HL-60 (cell line): ENCODE data around the gene CHN2.

ENCODE experiments used
- DNase-seq, 2 experiments: peaks; one replicate each; pipeline ENCODE4 v3.0.0-alpha.2; 2010 to 2020; ENCODE audit warnings: low read depth in 1 of 2, low spot score in 1 of 2
- H3K27ac ChIP-seq: fragments of 250-450 bp; sonication (Bioruptor Pico); replicated peaks from 2 replicates; pipeline ENCODE4 v1.5.1; 2020; ENCODE audit warnings: mild to moderate bottlenecking, moderate library complexity
- H3K27me3 ChIP-seq: fragments of 250-450 bp; sonication (Bioruptor Pico); 2 replicates; pipeline ENCODE4 v1.5.1; 2021; ENCODE audit warnings: mild to moderate bottlenecking, moderate library complexity; ENCODE audit not compliant: insufficient read depth, poor library complexity, severe bottlenecking
- H3K4me3 ChIP-seq: replicated peaks from 2 replicates; pipeline ENCODE4 v1.5.1; 2011; ENCODE audit warnings: mild to moderate bottlenecking, control low read depth, low read length; ENCODE audit not compliant: insufficient read depth
- GABPA ChIP-seq: IDR thresholded peaks from 2 replicates; pipeline ENCODE4 v1.6.1; 2012; ENCODE audit warnings: low read depth
- POLR2AphosphoS5 ChIP-seq: IDR thresholded peaks from 2 replicates; pipeline ENCODE4 v1.6.1; 2012; ENCODE audit warnings: low read depth
- SPI1 ChIP-seq: IDR thresholded peaks from 2 replicates; pipeline ENCODE4 v1.6.1; 2012; ENCODE audit warnings: low read depth, mild to moderate bottlenecking, borderline replicate concordance
- TF ChIP-seq, protein P1 (sequence below): IDR thresholded peaks from 2 replicates; pipeline ENCODE4 v1.6.1; 2012; ENCODE audit warnings: low read depth; ENCODE audit not compliant: insufficient replicate concordance
- TF ChIP-seq, protein P2 (sequence below): IDR thresholded peaks from one replicate; pipeline ENCODE4 v1.5.1; 2011; ENCODE audit warnings: low read length, control low read depth, inconsistent platforms; ENCODE audit not compliant: insufficient read depth

The CHN2 gene

DNA sequence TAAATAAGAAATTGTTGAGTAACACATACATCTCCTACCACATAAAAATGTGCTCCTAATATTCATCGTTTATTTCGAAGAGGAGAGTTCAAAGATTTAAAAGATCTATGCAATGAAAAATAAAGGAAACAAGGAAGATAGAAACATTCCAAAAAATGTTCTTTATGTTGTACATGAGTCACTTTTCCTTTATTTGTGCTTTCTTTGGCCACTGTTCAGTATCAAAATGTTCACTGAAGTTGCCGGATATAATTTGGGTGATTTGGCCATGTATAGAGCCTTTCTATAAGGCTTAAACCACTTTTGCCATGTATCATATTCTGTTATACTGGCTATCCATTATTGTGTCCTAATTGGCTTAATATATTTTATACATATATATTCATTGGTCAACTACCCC, 306.1 kb downstream of the CHN2 start:
- TF ChIP-seq, protein P1, sequence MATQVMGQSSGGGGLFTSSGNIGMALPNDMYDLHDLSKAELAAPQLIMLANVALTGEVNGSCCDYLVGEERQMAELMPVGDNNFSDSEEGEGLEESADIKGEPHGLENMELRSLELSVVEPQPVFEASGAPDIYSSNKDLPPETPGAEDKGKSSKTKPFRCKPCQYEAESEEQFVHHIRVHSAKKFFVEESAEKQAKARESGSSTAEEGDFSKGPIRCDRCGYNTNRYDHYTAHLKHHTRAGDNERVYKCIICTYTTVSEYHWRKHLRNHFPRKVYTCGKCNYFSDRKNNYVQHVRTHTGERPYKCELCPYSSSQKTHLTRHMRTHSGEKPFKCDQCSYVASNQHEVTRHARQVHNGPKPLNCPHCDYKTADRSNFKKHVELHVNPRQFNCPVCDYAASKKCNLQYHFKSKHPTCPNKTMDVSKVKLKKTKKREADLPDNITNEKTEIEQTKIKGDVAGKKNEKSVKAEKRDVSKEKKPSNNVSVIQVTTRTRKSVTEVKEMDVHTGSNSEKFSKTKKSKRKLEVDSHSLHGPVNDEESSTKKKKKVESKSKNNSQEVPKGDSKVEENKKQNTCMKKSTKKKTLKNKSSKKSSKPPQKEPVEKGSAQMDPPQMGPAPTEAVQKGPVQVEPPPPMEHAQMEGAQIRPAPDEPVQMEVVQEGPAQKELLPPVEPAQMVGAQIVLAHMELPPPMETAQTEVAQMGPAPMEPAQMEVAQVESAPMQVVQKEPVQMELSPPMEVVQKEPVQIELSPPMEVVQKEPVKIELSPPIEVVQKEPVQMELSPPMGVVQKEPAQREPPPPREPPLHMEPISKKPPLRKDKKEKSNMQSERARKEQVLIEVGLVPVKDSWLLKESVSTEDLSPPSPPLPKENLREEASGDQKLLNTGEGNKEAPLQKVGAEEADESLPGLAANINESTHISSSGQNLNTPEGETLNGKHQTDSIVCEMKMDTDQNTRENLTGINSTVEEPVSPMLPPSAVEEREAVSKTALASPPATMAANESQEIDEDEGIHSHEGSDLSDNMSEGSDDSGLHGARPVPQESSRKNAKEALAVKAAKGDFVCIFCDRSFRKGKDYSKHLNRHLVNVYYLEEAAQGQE = no peak
- TF ChIP-seq, protein P2, sequence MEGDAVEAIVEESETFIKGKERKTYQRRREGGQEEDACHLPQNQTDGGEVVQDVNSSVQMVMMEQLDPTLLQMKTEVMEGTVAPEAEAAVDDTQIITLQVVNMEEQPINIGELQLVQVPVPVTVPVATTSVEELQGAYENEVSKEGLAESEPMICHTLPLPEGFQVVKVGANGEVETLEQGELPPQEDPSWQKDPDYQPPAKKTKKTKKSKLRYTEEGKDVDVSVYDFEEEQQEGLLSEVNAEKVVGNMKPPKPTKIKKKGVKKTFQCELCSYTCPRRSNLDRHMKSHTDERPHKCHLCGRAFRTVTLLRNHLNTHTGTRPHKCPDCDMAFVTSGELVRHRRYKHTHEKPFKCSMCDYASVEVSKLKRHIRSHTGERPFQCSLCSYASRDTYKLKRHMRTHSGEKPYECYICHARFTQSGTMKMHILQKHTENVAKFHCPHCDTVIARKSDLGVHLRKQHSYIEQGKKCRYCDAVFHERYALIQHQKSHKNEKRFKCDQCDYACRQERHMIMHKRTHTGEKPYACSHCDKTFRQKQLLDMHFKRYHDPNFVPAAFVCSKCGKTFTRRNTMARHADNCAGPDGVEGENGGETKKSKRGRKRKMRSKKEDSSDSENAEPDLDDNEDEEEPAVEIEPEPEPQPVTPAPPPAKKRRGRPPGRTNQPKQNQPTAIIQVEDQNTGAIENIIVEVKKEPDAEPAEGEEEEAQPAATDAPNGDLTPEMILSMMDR = no peak
- TF ChIP-seq SPI1 = no peak
- TF ChIP-seq GABPA = no peak
- no peaks in the 10 kb centered on the region for H3K27me3 ChIP-seq
- no peak overlapping the region for H3K27ac ChIP-seq
- DNase-seq = no peak
- H3K4me3 ChIP-seq = no peak overlapping the region

DNA sequence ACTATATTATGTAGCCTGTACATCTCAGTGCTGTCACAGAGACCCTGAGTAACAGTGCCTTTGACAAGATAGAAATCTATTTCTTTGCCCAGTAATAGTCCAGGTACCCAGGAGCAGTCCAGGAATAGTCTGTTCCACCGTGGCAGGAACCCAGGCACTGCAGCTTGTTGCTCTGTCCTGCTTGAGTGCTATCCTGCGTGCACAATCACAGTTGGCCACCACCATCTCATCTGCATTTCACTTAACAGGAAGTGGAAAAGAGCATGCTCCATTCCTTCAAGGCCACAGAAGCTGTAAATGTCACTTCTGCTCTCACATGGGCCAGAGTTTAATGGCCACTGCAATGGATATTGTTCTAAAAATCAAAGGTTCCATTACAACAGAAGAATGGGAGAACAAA, 307.6 kb downstream of the CHN2 start:
- no peak overlapping the region for H3K4me3 ChIP-seq
- TF ChIP-seq, protein P2 = no peak
- TF ChIP-seq SPI1 (no peak), GABPA (no peak), POLR2AphosphoS5 (no peak)
- TF ChIP-seq, protein P1 = no peak

DNA sequence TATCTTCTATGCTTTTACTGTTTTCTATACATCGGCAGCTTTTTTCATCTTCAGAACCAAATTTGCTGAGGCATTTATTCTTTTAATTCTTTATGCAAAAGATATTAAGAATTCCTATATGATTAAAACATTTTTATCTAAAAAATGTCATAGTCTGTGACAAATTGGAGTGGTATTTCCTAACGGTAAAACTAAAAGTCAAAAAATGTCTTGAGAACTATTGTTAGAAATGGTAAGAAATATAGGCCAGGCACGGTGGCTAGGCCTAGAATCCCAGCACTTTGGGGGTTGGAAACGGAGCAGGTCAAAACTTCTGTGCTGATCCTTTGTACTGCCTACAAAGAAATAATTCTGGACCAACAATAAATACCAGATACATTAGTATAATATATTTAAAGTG, 311.4 kb downstream of the CHN2 start:
- TF ChIP-seq GABPA (no peak), POLR2AphosphoS5 (no peak), SPI1 (no peak)
- TF ChIP-seq, protein P1 = no peak
- TF ChIP-seq, protein P2 = no peak
- Histone ChIP-seq H3K27ac (no peak overlapping the region), H3K27me3 (no peaks in the 10 kb centered on the region), H3K4me3 (no peak overlapping the region)
- no peak for DNase-seq

More for the DNA sequence above, 307.6 kb downstream of the CHN2 start:
- Histone ChIP-seq H3K27me3 (no peaks in the 10 kb centered on the region), H3K27ac (no peak overlapping the region)
- no peak for DNase-seq
